ENCODE measurements around the gene TPRX1.
"Not testable (repeated sequence)": the region's sequence is repeated elsewhere in the genome, so short reads cannot be mapped to it uniquely, and the experiment has no call there.

The TPRX1 gene

GRCh38 chr19:47804451-47804850 lies at the start of gene TPRX1:
TPRX1 (minus strand) TSS chr19:47804551; CDS start chr19:47804539, 12 bp downstream.
- DNase-seq = not testable (repeated sequence)

GRCh38 chr19:47853003-47853402 lies 48.7 kb upstream of the TPRX1 start:
- DNase-seq = no peak

- no peak for DNase-seq
Measured at GRCh38 chr19:47848823-47849473, 44.6 kb upstream of the TPRX1 start.

GRCh38 chr19:47848425-47848822 lies 44.1 kb upstream of the TPRX1 start:
- DNase-seq = no peak

GRCh38 chr19:47842941-47843340 lies 38.6 kb upstream of the TPRX1 start:
- DNase-seq = no peak

GRCh38 chr19:47839913-47840312 lies 35.6 kb upstream of the TPRX1 start:
- DNase-seq = no peak

GRCh38 chr19:47839411-47839810 lies 35.1 kb upstream of the TPRX1 start:
- DNase-seq = no peak

- no peak for DNase-seq
Measured at GRCh38 chr19:47836038-47836437, 31.7 kb upstream of the TPRX1 start.

- DNase-seq = no peak
Measured at GRCh38 chr19:47832723-47833122, 28.4 kb upstream of the TPRX1 start.

GRCh38 chr19:47826800-47827199 lies 22.4 kb upstream of the TPRX1 start:
- DNase-seq = no peak

- DNase-seq = no peak
Measured at GRCh38 chr19:47824396-47824795, 20.0 kb upstream of the TPRX1 start.

GRCh38 chr19:47821460-47822020 lies 17.2 kb upstream of the TPRX1 start, which contains the start of gene CRX:
CRX (plus strand) TSS chr19:47821937; CDS start chr19:47834444, 12,507 bp downstream.
- no peak for DNase-seq

GRCh38 chr19:47820410-47820809 lies 16.1 kb upstream of the TPRX1 start:
- DNase-seq = no peak

GRCh38 chr19:47819858-47820257 lies 15.5 kb upstream of the TPRX1 start:
- no peak for DNase-seq

GRCh38 chr19:47818221-47818620 lies 13.9 kb upstream of the TPRX1 start:
- DNase-seq = not testable (repeated sequence)

- not testable (repeated sequence) for DNase-seq
Measured at GRCh38 chr19:47816270-47816669, 11.9 kb upstream of the TPRX1 start.

GRCh38 chr19:47813995-47814328 lies 9.6 kb upstream of the TPRX1 start:
- DNase-seq = no peak

- DNase-seq = peak; percentile 30
Measured at GRCh38 chr19:47813304-47813994, 9.1 kb upstream of the TPRX1 start.

GRCh38 chr19:47806435-47806834 lies 2.1 kb upstream of the TPRX1 start:
- no peak for DNase-seq

GRCh38 chr19:47805313-47805712 lies 962 bp upstream of the TPRX1 start:
- DNase-seq = no peak

- not testable (repeated sequence) for DNase-seq
Measured at GRCh38 chr19:47803671-47804070, 680 bp downstream of the TPRX1 start.

GRCh38 chr19:47803148-47803547 lies 1.2 kb downstream of the TPRX1 start:
- DNase-seq = not testable (repeated sequence)

- no peak for DNase-seq
Measured at GRCh38 chr19:47802521-47803043, 1.8 kb downstream of the TPRX1 start.

GRCh38 chr19:47801270-47801669 lies 3.1 kb downstream of the TPRX1 start:
- DNase-seq = no peak

Measured in fibroblast of skin of right quadriceps (primary cell).